Endothelial cell of umbilical vein (primary cell): ENCODE measurements around the gene ARHGEF35.
"Not testable (repeated sequence)": the region's sequence is repeated elsewhere in the genome, so short reads cannot be mapped to it uniquely, and the experiment has no call there.

Experiments
- CTCF ChIP-seq, 2 donors: IDR thresholded peaks; 1 replicate in 1 of 2; 2 replicates in 1 of 2; pipeline ENCODE4 v1.5.1; 2011; ENCODE audit warnings: low read length in 2 of 2, mild to moderate bottlenecking in 2 of 2, moderate library complexity in 2 of 2, control low read depth in 1 of 2, inconsistent platforms in 1 of 2, low read depth in 1 of 2; ENCODE audit not compliant: insufficient read depth in 1 of 2; ENCODE audit errors: extremely low read depth in 1 of 2
- FOS ChIP-seq: IDR thresholded peaks from 2 replicates; pipeline ENCODE4 v1.6.1; 2011; ENCODE audit warnings: mild to moderate bottlenecking, low read length, moderate library complexity, borderline replicate concordance; ENCODE audit not compliant: insufficient read depth
- POLR2A ChIP-seq: IDR thresholded peaks from 2 replicates; pipeline ENCODE4 v1.6.1; 2012; ENCODE audit warnings: low read depth, mild to moderate bottlenecking, control low read depth, low read length

- not testable (repeated sequence) for TF ChIP-seq CTCF (IDR thresholded peaks at IDR 0.05; ENCODE audit: extremely low read depth in 1 of 2, insufficient read depth in 1 of 2, low read depth in 1 of 2, low read length in 2 of 2); POLR2A; FOS
These were observed 6.3 kb upstream of the ARHGEF35 start for GRCh38 chr7:144201978-144202377.
